Fibroblast of mammary gland (primary cell): ENCODE results near the gene TEX10.

Experiments used
- DNase-seq: peaks from one replicate; pipeline ENCODE4 v3.0.0-alpha.2; 2010; ENCODE audit warnings: low read depth
- H3K4me3 ChIP-seq: 2 replicates; pipeline ENCODE4 v1.5.1; 2011; ENCODE audit warnings: low read depth, mild to moderate bottlenecking, low read length, moderate library complexity; ENCODE audit not compliant: control insufficient read depth
- CTCF ChIP-seq: conservative IDR thresholded peaks from 2 replicates; pipeline ENCODE4 v1.5.1; 2011; ENCODE audit warnings: low read depth, low read length, inconsistent platforms; ENCODE audit not compliant: control insufficient read depth, insufficient read depth

Gene TEX10

GRCh38 chr9:100364013-100364412 is 11.3 kb upstream of the TEX10 start:
- no peak for DNase-seq
- no peak for TF ChIP-seq CTCF

GRCh38 chr9:100359057-100359456 is 6.3 kb upstream of the TEX10 start:
- DNase-seq, result no peak
- TF ChIP-seq CTCF, result no peak
- no peak overlapping the region for H3K4me3 ChIP-seq

More at GRCh38 chr9:100364013-100364412, 11.3 kb upstream of the TEX10 start:
- no peak overlapping the region for H3K4me3 ChIP-seq

- DNase-seq, result no peak
- no peak overlapping the region for H3K4me3 ChIP-seq
- TF ChIP-seq CTCF, result no peak
Measured at GRCh38 chr9:100357501-100357900, 4.8 kb upstream of the TEX10 start.

GRCh38 chr9:100355561-100355960 is 2.8 kb upstream of the TEX10 start:
- H3K4me3 ChIP-seq, result no peak overlapping the region

GRCh38 chr9:100354121-100354800 is 1.5 kb upstream of the TEX10 start:
- DNase-seq, result no peak
- H3K4me3 ChIP-seq, result no peak overlapping the region
- TF ChIP-seq CTCF, result no peak

More at GRCh38 chr9:100355561-100355960, 2.8 kb upstream of the TEX10 start:
- no peak for TF ChIP-seq CTCF
- DNase-seq, result no peak

- H3K4me3 ChIP-seq, result peak overlapping the region; percentile 85
- no peak for TF ChIP-seq CTCF
- peak; percentile 18 for DNase-seq
Measured at GRCh38 chr9:100352201-100352726, 478 bp downstream of the TEX10 start.
